D721Med (cell line): ENCODE data around the gene IGF1R.

ENCODE experiments used
- DNase-seq: peaks from one replicate; pipeline ENCODE4 v3.0.0; 2011; ENCODE audit warnings: low spot score; ENCODE audit not compliant: insufficient read length
- FAIRE-seq: peaks from 2 replicates; lab custom pipeline; 2011; peaks lifted over from hg19 to GRCh38; lab: Jason Lieb, UNC
- CTCF ChIP-seq: IDR thresholded peaks from 2 replicates; pipeline ENCODE4 v1.5.1; 2012; ENCODE audit warnings: mild to moderate bottlenecking, control low read depth; ENCODE audit not compliant: insufficient read depth; ENCODE audit errors: missing control alignments

The IGF1R gene

GRCh38 chr15:98901434-98902072 is 253.2 kb downstream of the IGF1R start:
- no peak for TF ChIP-seq CTCF
- DNase-seq (no peak), FAIRE-seq (no peak)

GRCh38 chr15:98902931-98903330 is 254.6 kb downstream of the IGF1R start:
- TF ChIP-seq CTCF = no peak
- no peak for FAIRE-seq

GRCh38 chr15:98903377-98904018 is 255.2 kb downstream of the IGF1R start:
- FAIRE-seq = no peak
- no peak for DNase-seq
- no peak for TF ChIP-seq CTCF

More at GRCh38 chr15:98902931-98903330, 254.6 kb downstream of the IGF1R start:
- no peak for DNase-seq

- peak; percentile 75 for TF ChIP-seq CTCF
- peak; percentile 51 for DNase-seq
- no peak for FAIRE-seq
Measured at GRCh38 chr15:98904544-98904943, 256.2 kb downstream of the IGF1R start.

GRCh38 chr15:98905963-98906711 is 257.8 kb downstream of the IGF1R start:
- no peak for TF ChIP-seq CTCF
- DNase-seq (no peak), FAIRE-seq (no peak)

GRCh38 chr15:98906712-98907083 is 258.4 kb downstream of the IGF1R start:
- DNase-seq (no peak), FAIRE-seq (no peak)
- TF ChIP-seq CTCF = no peak
